ENCODE measurements around the gene DHX34. TPM values are rescaled to one million over a fixed set of nuclear protein-coding genes. Genes with fewer than 3 reads are reported as not detected.
"Not testable (repeated sequence)": the region's sequence is repeated elsewhere in the genome, so short reads cannot be mapped to it uniquely, and the experiment has no call there.

Gene DHX34
- total RNA-seq, 1 donor, result 13.4 TPM

- no peak for TF ChIP-seq CTCF (IDR thresholded peaks at IDR 0.05; ENCODE audit: insufficient read depth, low read depth, low read length)
- no peak overlapping the region for H3K4me3 ChIP-seq (ENCODE audit: low read depth, low read length)
- peak; percentile 53 for DNase-seq (ENCODE audit: low read depth)
Observed at GRCh38 chr19:47363758-47364531, 14.8 kb downstream of the DHX34 start.

- H3K4me3 ChIP-seq (ENCODE audit: low read depth, low read length); DNase-seq (ENCODE audit: low read depth): not testable (repeated sequence)
Observed at GRCh38 chr19:47365455-47365854, 16.3 kb downstream of the DHX34 start.

- H3K4me3 ChIP-seq (ENCODE audit: low read depth, low read length), result no peak overlapping the region
- DNase-seq (ENCODE audit: low read depth), result peak; percentile 63
- TF ChIP-seq CTCF (IDR thresholded peaks at IDR 0.05; ENCODE audit: insufficient read depth, low read depth, low read length), result no peak
Observed at GRCh38 chr19:47370045-47370611, 21.0 kb downstream of the DHX34 start.

GRCh38 chr19:47371261-47371660 is 22.1 kb downstream of the DHX34 start:
- H3K4me3 ChIP-seq (ENCODE audit: low read depth, low read length), result no peak overlapping the region
- DNase-seq (ENCODE audit: low read depth), result no peak
- TF ChIP-seq CTCF (IDR thresholded peaks at IDR 0.05; ENCODE audit: insufficient read depth, low read depth, low read length), result no peak

GRCh38 chr19:47372603-47373002 is 23.5 kb downstream of the DHX34 start:
- no peak for TF ChIP-seq CTCF (IDR thresholded peaks at IDR 0.05; ENCODE audit: insufficient read depth, low read depth, low read length)
- no peak for DNase-seq (ENCODE audit: low read depth)

GRCh38 chr19:47373246-47374240 is 24.4 kb downstream of the DHX34 start:
- no peak for DNase-seq (ENCODE audit: low read depth)
- no peak overlapping the region for H3K4me3 ChIP-seq (ENCODE audit: low read depth, low read length)
- no peak for TF ChIP-seq CTCF (IDR thresholded peaks at IDR 0.05; ENCODE audit: insufficient read depth, low read depth, low read length)

More at GRCh38 chr19:47372603-47373002, 23.5 kb downstream of the DHX34 start:
- no peak overlapping the region for H3K4me3 ChIP-seq (ENCODE audit: low read depth, low read length)

Data from fibroblast of villous mesenchyme (primary cell).